Activated CD4-positive, alpha-beta T cell treated with anti-CD3 and anti-CD28 coated beads, Interleukin-10, Interleukin-2, amounts not matched to agents 100 ng/mL and 50 ng/mL, durations not matched to agents 16 hours and 8 hours (primary cell): ENCODE data around the gene ANGPTL2.
A peak's percentile ranks its signal among the peaks of the same experiment; 100 is the strongest.

Experiments
- DNase-seq: peaks from one replicate; pipeline ENCODE4 v3.0.0-alpha.2; 2020

ANGPTL2 gene

DNA sequence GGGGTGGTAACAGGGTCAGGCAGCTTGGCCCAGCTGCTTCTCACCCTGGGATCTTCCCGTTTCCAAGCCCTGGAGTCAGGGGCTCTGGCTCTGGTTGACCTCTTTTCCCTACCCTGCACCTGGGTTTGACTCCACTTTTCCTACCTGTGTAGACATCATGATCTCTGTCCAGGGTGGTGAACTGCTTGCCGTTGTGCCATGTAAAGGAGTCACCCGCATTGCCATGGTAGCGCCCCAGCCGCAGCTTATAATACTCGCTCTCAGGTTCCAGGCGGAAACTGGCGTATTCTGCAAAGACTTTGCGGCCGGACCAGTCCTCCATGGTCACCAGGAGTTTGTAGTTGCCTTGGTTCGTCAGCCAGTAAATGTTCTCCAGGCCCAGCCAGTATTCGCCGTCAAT lies 30.9 kb downstream of the ANGPTL2 start:
- DNase-seq, result no peak

- no peak for DNase-seq
Observed at GRCh38 chr9:127090341-127090985, 32.0 kb downstream of the ANGPTL2 start.

GRCh38 chr9:127089631-127090081 lies 32.8 kb downstream of the ANGPTL2 start:
- DNase-seq, result no peak

DNA sequence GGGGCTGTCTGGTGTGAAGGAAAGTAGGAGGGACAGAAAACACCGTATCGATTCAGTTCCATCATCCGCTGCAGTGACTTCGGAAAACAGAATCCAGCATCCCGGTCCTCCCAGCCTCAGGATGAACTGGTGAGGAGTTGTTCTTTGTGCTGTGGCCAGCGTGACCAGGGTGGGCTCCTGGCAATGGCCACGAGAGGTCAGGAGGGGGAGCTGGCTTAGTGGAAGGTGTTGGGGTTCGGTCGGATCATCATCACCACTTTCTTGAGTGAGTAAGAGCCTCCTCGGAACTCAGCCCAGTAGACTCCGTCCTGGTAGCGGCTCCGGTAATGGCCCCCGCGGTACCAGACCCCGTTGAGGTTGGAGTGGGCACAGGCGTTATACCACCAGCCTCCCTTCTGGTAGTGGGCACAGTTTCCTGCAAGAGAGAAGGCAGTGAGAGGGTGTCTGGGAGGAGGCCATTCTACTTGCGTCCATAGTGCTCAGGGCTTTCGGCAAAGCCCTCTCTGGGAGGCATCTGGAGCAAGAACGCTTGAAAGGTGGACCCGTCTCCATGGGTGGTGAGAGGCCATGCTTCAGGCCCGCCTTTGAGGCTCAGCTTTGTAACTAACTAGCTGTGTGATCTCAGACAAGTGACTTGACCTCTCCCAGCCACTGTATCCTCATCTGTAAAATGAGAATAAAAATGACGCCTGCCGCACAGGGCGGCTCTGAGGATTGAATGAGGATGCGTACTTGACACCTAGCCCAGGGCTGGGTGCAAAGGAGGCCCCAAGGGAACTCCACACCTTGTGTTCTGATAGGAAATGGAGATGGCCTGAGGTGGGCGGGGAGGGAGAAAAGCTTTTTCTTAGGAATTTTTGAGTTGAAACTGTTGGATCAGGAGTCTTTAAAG lies 33.5 kb downstream of the ANGPTL2 start:
- no peak for DNase-seq

GRCh38 chr9:127087836-127088235 lies 34.6 kb downstream of the ANGPTL2 start:
- no peak for DNase-seq

DNA sequence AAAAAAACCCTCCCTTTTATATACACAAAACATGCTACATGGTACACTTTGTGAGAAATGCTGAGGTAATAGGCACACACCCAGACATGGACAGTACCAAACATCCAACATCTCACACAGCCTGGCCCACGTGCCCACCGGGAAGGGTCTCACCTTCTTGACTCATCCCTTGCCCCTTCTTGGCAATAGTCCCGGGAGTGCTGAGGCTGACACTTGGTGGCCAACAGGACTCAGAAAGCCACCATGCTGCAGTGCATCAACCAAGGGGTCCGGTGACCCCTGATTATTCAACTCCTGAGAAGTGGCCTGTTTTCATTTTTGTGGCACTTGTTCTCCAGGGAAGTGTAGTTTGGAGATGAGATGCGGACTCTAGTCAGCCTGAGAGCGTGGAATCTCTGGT lies 35.0 kb downstream of the ANGPTL2 start:
- no peak for DNase-seq

DNA sequence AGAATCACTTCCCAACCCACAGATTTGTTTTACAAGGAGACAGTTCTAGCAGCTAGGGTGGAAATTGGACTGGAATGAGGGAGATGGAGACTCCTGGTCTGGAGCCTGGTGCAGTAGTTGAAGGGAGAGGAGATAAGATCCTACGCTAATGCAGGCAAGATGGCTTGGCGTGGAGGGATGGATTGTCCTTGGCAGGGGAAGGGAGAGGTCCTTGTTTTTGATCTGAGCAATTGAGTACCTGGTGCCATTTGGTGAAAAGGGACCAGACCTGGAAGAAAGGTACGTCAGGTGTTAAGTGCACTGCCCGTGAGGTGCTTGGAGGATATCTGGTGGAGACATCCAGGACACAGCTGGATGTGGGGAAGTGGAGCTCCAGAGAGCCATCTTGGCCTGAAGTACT lies 35.7 kb downstream of the ANGPTL2 start:
- DNase-seq, result no peak

DNA sequence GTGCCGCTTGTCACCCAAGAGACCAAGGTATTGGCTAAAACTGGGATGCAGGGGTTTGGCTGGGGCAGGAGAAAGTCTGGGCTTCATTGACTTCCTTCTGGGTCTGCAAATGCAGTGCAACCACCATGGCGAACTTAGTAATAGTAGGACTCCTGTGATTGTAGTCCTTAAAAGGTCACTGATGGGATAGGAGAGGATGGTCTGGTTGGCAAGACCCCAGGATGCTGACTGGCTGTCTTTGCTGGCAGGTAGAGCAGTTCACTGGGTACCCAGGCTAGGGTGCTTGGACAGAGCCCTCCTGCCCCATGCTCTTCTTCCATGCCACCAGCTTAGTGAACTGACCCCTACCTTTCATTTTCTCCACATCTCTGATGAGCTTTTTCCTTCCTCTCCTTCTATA lies 37.2 kb downstream of the ANGPTL2 start:
- DNase-seq, result no peak

DNA sequence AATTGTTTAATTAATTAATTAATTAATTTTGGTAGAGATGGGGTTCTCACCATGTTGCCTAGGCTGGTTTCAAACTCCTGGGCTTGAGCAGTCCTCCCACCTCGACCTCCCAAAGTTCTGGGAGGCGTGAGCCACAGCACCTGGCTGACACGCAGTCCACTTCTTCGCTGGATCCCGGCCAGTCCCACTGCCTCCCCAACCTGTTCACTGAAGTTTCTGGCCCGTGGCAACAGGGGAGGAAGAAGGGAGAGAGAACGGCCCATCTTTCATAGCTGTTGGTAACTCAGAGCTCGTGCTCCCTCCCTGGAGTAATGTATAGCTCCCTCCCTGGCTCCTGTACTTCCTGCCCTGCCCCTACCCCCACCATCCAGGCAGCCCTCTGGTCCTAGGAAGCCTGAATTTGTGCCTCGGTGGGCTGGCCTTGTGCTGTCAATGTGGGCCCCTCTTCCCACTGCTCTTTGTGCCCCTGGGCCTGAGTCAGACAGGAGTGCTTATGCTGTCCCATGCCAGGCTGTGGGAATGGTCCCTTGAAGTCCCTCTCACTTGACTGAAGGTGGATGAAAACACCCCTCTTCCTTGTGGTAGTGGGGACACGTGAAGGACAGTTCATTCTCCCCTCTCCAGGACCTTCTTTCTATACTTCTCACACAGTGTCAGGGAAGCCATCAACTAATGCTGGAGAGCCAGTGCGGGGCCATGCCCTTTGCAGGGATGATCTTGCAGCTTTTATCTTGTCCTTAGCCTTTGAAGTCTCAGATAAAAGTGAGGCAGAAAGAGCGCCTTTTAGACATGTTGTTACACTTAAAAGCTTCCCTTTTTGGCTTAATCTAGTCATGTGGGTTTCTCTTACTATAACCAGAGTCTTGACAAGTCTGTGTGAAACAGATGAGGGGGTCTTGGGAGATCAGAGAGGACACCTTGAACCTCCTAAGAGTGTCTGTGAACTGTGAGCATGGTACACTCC lies 38.1 kb downstream of the ANGPTL2 start:
- no peak for DNase-seq

- no peak for DNase-seq
Observed at GRCh38 chr9:127083138-127083980, 39.1 kb downstream of the ANGPTL2 start.

- DNase-seq, result no peak
Observed at GRCh38 chr9:127081250-127082185, 40.9 kb downstream of the ANGPTL2 start.

GRCh38 chr9:127079446-127080140 lies 42.8 kb downstream of the ANGPTL2 start:
- no peak for DNase-seq

DNA sequence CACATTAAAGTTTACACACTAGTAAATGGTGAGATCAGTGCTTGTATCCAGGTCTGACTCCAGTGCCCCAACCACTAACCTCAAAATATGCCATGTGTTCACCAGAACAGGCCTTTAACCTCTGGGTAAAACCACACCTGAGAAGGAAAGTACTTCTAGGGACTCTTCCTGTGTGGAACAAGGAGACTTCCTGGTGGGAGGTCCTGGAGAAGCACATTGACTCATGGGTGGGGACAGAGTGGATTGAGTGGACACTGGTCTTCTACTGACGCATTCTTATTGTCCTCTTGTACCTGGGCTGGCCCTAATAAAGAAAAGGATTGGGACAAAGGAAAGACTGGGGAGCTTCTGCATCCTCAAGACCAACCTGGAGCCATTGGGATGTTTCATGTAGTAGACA lies 43.4 kb downstream of the ANGPTL2 start:
- DNase-seq, result peak; percentile 4

DNA sequence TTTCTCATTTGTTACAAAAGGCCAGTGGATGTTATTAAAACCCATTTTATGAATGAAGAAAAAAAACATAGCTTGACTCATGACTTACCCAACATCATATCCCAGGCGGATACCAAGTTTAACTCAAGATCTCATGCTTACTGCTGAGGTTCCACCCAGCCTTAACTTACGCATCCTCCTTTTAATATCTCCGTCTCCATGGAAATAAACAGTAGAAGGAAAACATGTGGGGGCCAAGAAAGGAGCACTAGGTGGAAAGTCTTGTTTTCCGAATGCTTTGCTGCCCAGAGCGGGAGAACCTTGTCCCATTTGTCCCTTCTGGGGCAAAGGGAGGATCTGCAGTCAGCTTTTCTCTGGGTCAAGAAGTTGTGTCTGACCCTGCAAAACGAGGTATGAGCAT lies 44.1 kb downstream of the ANGPTL2 start:
- DNase-seq, result no peak

GRCh38 chr9:127077644-127077946 lies 44.8 kb downstream of the ANGPTL2 start:
- no peak for DNase-seq

- no peak for DNase-seq
Observed at GRCh38 chr9:127076860-127077643, 45.4 kb downstream of the ANGPTL2 start.

- DNase-seq, result no peak
Observed at GRCh38 chr9:127075624-127076372, 46.6 kb downstream of the ANGPTL2 start.

DNA sequence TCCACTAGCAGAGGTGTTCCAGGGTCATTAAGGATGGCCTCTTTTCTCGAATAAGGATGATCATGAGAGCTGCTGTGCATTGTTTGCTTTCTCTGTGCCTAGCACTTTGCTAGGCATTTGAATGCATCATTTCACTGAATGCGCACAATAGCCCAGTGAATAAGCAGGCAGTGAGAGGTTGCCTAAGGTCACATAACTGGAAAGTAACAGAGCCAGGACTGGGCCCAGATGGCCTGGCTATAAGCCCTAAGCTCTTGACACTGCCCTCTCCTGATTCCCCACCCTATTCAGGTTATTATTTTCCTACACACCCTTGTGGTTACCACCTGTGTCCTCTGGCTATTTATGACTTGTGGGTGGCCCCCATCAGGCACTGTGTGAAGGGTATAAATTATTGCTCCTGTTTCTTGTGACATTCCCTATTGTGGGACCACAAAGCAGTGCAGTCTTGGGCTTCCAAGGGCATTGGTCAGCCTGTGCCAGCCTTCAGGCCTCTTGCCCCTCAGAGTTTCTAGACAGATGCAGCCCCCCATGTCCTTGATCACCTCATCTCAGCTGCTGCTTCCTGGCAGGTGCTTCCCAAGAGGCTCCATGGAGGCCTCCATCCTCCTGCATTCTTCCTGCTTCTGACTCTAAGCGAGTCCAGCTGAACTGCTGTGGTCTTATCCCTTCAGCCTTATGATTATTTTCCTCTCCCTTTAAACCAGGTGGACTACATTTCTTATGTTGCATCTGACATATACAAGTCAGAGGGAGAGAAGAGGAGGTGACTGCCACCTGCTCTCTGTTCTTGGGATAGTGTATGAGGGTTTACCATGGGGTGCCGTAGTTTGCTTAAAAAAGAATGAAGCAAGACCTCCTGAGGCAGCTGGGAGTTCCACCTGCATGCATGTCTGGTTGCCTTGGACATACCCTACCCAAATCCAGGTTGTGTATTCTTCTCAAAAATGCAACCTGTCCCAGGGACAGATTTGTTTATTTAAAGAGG lies 47.6 kb downstream of the ANGPTL2 start:
- DNase-seq, result no peak
